ENCODE data around the gene ARIH2. TPM values are rescaled to one million over a fixed set of nuclear protein-coding genes. Genes with fewer than 3 reads are reported as not detected.

ARIH2 gene
- total and polyA plus RNA-seq, 9 of the 15 experiments (the other 6 are each of a cell fraction or from before 2014, with no cell fraction given), result 27.0 to 120 (median 108) TPM

DNA sequence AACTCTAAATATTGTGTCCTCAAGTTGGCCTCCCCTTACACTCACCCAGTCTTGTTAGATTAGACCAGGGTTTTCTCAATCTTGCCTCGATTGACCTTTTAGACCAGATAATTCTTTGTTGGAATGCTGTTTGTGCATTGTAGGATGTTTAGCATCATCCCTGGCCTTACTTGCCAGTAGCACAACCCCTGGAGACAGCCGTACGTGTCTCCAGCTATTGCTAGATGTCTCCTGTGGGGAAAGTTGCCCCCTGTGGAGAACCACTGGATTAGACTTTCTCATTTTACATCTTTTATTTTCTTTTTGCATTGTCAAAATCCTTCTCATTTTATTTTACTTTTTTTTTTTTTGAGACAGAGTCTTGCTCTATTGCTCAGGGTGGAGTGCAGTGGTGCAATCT is 90.8 kb downstream of the ARIH2 start:
- 75% methylated on average over 3 of the region's 3 CpGs for WGBS (ENCODE audit: insufficient coverage, low coverage, missing lambda C conversion rate)
- H3K27ac ChIP-seq (ENCODE audit: extremely low read depth, low read depth, low read length), result no peak overlapping the region
- H3K36me3 ChIP-seq (ENCODE audit: control insufficient read depth, insufficient read depth, low read length), result peaks cover 37% of the 10 kb centered on the region; the same call in 2 of the 3 replicates
- BruUV-seq (replicated peaks), result no TSS peak
- intact Hi-C loops (cut with micrococcal nuclease) (loop anchor here (5.0 kb wide), 1 partner anchor 92 kb away; the partner anchor contains the start of gene ARIH2), in situ Hi-C loops (cut with MboI) (no loop called here)
- no peak for ATAC-seq
- no peak overlapping the region for H2AFZ ChIP-seq (ENCODE audit: low read depth, low read length)
- H3K4me1 ChIP-seq (replicated peaks in 1 of 2; ENCODE audit: control insufficient read depth in 2 of 2, insufficient read depth in 2 of 2, low read length in 2 of 2), result peaks cover 19 to 58% of the 10 kb centered on the region in 2 experiments; a peak in 4 of 5 replicates
- peaks cover 57% of the 10 kb centered on the region for H3K79me2 ChIP-seq (ENCODE audit: control insufficient read depth, insufficient read depth, low read length)
- no peak overlapping the region for H3K9ac ChIP-seq (ENCODE audit: insufficient read depth in 1 of 2, low read depth in 2 of 2, low read length in 2 of 2)
- ChIA-PET CTCF (ENCODE audit: low intra/inter-chr PET ratio) (no interaction called here), POLR2A (interaction anchor here (1.0 to 3.0 kb wide), 3 partner anchors 11 to 82 kb away, joined by 3 to 104 read pairs (median 5); partner anchors contain the start of genes DALRD3 and NDUFAF3)
- no peaks in the 10 kb centered on the region for H3K9me3 ChIP-seq (replicated peaks; ENCODE audit: control insufficient read depth, insufficient read depth, low read depth, low read length)
- H3K4me2 ChIP-seq (ENCODE audit: insufficient read depth, low read length), result no peak overlapping the region
- no peak overlapping the region for H3K4me3 ChIP-seq
- H3K27me3 ChIP-seq (ENCODE audit: control insufficient read depth in 2 of 2, insufficient read depth in 2 of 2, low read length in 2 of 2), result no peaks in the 10 kb centered on the region
- peaks cover 5% of the 10 kb centered on the region for H3K9me1 ChIP-seq (ENCODE audit: control insufficient read depth, insufficient read depth, low read length)
- no peak for FAIRE-seq
- H4K20me1 ChIP-seq (replicated peaks; ENCODE audit: control insufficient read depth, insufficient read depth, low read length), result peaks cover 16% of the 10 kb centered on the region
- no peak for DNase-seq (ENCODE audit: extremely low read depth in 1 of 4, low spot score in 3 of 4)
- TF ChIP-seq SMC3 (conservative IDR thresholded peaks at IDR 0.05; ENCODE audit: insufficient read depth, low read depth, low read length), result no peak
- no peak for TF ChIP-seq RFX1 (IDR thresholded peaks at IDR 0.05)
- TF ChIP-seq, protein P1, sequence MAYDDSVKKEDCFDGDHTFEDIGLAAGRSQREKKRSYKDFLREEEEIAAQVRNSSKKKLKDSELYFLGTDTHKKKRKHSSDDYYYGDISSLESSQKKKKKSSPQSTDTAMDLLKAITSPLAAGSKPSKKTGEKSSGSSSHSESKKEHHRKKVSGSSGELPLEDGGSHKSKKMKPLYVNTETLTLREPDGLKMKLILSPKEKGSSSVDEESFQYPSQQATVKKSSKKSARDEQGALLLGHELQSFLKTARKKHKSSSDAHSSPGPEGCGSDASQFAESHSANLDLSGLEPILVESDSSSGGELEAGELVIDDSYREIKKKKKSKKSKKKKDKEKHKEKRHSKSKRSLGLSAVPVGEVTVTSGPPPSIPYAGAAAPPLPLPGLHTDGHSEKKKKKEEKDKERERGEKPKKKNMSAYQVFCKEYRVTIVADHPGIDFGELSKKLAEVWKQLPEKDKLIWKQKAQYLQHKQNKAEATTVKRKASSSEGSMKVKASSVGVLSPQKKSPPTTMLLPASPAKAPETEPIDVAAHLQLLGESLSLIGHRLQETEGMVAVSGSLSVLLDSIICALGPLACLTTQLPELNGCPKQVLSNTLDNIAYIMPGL (CRISPR knock-in tag; IDR thresholded peaks at IDR 0.05), result no peak
- TF ChIP-seq RBM14 (IDR thresholded peaks at IDR 0.05; ENCODE audit: borderline replicate concordance, insufficient read depth, low read depth, low read length), result no peak
- no peak for TF ChIP-seq SMARCE1 (IDR thresholded peaks at IDR 0.05)
- TF ChIP-seq FUS (optimal IDR thresholded peaks at IDR 0.05; ENCODE audit: low read depth, low read length), result no peak
- TF ChIP-seq, protein P2, sequence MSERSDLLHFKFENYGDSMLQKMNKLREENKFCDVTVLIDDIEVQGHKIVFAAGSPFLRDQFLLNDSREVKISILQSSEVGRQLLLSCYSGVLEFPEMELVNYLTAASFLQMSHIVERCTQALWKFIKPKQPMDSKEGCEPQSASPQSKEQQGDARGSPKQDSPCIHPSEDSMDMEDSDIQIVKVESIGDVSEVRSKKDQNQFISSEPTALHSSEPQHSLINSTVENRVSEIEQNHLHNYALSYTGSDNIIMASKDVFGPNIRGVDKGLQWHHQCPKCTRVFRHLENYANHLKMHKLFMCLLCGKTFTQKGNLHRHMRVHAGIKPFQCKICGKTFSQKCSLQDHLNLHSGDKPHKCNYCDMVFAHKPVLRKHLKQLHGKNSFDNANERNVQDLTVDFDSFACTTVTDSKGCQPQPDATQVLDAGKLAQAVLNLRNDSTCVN (CRISPR knock-in tag; IDR thresholded peaks at IDR 0.05), result no peak
- TF ChIP-seq PHF20 (IDR thresholded peaks at IDR 0.05; ENCODE audit: partially characterized antibody), result no peak
- TF ChIP-seq, protein P3, sequence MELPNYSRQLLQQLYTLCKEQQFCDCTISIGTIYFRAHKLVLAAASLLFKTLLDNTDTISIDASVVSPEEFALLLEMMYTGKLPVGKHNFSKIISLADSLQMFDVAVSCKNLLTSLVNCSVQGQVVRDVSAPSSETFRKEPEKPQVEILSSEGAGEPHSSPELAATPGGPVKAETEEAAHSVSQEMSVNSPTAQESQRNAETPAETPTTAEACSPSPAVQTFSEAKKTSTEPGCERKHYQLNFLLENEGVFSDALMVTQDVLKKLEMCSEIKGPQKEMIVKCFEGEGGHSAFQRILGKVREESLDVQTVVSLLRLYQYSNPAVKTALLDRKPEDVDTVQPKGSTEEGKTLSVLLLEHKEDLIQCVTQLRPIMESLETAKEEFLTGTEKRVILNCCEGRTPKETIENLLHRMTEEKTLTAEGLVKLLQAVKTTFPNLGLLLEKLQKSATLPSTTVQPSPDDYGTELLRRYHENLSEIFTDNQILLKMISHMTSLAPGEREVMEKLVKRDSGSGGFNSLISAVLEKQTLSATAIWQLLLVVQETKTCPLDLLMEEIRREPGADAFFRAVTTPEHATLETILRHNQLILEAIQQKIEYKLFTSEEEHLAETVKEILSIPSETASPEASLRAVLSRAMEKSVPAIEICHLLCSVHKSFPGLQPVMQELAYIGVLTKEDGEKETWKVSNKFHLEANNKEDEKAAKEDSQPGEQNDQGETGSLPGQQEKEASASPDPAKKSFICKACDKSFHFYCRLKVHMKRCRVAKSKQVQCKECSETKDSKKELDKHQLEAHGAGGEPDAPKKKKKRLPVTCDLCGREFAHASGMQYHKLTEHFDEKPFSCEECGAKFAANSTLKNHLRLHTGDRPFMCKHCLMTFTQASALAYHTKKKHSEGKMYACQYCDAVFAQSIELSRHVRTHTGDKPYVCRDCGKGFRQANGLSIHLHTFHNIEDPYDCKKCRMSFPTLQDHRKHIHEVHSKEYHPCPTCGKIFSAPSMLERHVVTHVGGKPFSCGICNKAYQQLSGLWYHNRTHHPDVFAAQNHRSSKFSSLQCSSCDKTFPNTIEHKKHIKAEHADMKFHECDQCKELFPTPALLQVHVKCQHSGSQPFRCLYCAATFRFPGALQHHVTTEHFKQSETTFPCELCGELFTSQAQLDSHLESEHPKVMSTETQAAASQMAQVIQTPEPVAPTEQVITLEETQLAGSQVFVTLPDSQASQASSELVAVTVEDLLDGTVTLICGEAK (IDR thresholded peaks at IDR 0.05), result no peak
- TF ChIP-seq, protein P3 (CRISPR knock-in tag; IDR thresholded peaks at IDR 0.05), result no peak
- TF ChIP-seq ZNF174 (CRISPR knock-in tag; IDR thresholded peaks at IDR 0.05), result no peak
- no peak for TF ChIP-seq NELFE (IDR thresholded peaks at IDR 0.05; ENCODE audit: insufficient read depth, insufficient read length)
